GM18502 (cell line): ENCODE results near the gene UNCX.
"Not testable (repeated sequence)": the region's sequence is repeated elsewhere in the genome, so short reads cannot be mapped to it uniquely, and the experiment has no call there.

Experiments
- ATAC-seq: cut with Tn5 transposase; IDR thresholded peaks from one replicate; pipeline ENCODE4 v1.9.1; 2021; ENCODE audit warnings: mild to moderate bottlenecking; ENCODE audit not compliant: unreplicated experiment, poor library complexity

Gene UNCX

GRCh38 chr7:1212025-1212424 lies 20.6 kb upstream of the UNCX start:
- ATAC-seq: not testable (repeated sequence)

GRCh38 chr7:1214516-1214915 lies 18.2 kb upstream of the UNCX start:
- no peak for ATAC-seq

GRCh38 chr7:1218541-1219165 lies 14.0 kb upstream of the UNCX start:
- no peak for ATAC-seq

DNA sequence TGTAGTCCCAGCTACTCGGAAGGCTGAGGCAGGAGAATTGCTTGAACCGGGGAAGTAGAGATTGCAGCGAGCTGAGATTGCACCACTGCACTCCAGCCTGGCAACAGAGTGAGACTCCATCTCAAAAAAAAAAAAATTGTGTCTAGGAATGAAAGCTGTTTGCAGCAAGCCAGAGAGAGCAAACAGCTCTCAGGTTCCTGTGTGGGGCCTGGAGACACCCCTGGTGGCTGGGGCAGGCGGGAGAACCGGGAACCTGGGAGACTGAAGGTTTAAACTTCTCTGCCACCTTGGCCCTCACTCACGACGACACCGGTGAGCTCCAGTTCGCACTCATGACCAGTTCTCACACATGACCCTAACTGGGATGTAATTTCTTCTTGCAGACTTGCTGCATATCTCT lies 13.2 kb upstream of the UNCX start:
- no peak for ATAC-seq

- ATAC-seq: no peak
Measured at GRCh38 chr7:1220000-1220726, 12.5 kb upstream of the UNCX start.

DNA sequence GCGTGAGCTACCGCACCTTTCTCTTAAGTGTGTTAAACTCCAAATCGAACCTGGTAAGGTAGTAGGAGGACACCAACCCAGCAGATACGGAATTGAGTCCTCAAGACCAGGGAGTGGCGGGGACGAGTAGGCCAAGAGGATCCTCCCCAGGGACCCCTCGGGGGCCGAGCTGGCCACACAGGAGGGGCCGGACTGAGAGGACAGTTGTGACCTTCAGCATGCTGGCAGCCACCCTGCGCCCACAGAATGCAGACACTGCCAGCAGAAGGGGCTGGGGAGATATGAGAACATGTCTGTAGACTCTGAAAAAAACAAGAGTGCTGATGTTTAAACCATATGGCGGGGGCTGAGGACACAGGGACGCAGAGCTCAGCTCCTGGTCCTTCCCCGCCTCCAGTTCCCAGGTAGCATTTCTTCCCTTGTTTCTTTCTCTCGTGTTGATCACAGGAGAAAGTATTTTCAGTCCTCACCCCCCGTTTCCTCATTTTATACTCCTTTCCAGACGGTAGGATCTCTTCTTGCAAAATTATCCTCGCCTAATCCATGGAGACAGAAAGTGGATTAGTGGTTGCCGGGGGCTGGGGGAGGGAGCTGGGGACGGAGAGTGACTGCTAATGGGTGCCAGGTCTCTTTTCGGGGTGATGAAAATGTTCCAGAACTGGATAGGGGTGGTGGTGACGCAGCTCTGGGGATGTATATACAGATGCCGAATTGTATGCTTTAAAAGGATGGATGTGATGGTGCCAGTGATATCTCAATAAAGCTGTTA lies 11.5 kb upstream of the UNCX start:
- no peak for ATAC-seq

DNA sequence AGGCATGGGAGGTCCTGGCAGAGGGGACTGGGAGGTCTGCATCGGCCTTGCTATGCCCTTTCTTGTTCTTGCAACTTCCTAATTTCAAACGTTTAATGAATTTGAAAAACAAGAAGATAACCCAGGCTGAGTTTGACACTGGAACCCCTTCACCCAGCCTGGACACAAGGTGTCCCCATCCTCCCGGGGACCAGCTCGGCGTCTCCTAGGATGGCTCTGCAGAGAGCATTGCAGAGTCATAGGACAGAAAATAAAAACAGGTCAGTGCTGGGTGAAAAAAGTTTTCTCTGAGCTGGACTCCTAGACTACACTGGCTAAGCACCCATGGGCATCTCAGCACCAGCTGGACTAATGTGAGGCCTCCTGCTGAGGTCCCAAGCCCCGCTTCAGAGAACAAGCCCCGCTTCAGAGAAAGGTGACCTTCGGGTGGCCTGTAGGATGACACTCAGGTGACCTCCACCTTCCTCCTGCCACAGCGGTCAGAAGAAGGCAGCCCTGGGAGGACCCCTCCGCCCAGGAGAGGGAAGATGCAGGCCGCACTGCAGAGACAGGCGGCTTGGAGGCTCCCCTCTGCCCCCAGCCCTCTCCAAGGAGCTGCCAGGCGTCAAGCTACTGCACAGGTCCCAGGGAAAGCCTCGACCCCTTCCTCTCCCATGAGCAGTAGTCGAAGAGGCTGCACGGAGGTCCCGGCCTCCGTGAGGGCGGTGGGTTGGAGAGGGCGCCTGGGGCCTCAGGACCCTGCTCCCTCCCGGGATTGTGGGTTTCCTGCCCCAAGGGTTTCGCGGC lies 9.3 kb upstream of the UNCX start:
- no peak for ATAC-seq

DNA sequence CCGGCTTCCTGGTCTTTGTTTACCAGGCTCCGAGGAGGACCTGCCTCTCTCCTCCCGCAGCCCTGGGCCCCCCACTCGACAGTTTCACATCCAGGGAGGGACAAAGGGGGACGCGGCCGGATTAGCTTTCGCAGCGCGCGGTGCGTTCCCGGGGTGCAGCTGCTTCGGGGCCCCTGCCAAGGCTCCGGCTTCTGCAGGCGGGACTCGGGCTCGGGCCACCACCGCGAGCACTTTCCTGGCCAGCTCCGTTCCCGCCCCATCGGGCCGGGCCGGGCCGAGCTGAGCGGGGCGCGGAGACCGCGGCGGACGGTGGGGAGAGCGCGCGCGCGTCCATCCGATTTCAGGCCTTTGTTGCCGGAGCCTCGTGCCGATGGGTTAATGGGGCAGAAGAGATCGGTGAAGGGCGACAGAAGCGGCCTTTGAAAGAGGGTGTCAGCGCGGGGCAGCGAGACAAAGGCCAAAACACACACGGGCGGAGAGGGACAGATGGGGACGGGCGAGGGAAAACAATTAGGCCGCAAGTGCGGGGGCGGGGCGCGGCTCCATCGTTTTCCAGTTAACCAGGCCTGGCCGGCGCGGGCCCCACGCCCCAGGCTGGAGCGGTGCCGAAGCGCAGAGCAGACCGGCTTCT lies 8.5 kb upstream of the UNCX start:
- ATAC-seq: no peak

GRCh38 chr7:1225030-1225429 lies 7.6 kb upstream of the UNCX start:
- ATAC-seq: no peak

DNA sequence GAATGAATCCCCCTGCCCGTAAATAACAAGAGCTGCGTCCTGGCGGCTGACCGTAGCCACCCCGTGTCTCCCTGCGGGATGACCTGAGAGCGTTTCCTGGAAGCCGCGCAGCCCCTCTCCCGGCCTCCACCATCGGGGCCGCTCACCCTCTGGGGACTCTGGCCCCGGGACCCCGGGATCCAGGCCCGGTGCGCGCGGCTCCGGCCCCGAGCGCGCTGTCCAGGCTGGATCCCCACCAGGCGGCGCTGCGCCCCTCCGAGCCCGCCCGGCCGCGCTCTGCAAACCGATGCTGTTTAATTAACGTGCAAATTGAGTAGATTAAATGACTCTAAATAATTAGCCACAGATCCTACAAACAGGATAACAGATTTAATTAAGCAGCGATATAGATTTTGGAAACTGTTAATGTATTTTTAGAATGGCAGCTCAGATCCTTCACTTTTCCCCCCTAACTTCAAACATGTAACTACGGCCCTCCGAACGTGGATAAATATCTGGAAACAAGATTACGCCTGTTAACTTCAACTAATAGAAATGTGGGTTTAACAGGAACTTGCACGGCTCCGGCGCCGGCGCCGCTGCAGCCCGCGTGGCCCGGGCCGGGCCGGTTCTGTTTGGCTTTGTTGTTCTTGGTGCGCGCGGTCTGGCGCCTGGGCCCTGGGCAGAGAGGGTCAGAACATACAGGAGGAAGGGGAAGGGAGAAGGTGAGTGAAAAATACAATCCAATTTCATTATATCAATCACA lies 7.1 kb upstream of the UNCX start:
- ATAC-seq: no peak

GRCh38 chr7:1226186-1226901 lies 6.3 kb upstream of the UNCX start:
- no peak for ATAC-seq

GRCh38 chr7:1227071-1227804 lies 5.4 kb upstream of the UNCX start:
- ATAC-seq: no peak

DNA sequence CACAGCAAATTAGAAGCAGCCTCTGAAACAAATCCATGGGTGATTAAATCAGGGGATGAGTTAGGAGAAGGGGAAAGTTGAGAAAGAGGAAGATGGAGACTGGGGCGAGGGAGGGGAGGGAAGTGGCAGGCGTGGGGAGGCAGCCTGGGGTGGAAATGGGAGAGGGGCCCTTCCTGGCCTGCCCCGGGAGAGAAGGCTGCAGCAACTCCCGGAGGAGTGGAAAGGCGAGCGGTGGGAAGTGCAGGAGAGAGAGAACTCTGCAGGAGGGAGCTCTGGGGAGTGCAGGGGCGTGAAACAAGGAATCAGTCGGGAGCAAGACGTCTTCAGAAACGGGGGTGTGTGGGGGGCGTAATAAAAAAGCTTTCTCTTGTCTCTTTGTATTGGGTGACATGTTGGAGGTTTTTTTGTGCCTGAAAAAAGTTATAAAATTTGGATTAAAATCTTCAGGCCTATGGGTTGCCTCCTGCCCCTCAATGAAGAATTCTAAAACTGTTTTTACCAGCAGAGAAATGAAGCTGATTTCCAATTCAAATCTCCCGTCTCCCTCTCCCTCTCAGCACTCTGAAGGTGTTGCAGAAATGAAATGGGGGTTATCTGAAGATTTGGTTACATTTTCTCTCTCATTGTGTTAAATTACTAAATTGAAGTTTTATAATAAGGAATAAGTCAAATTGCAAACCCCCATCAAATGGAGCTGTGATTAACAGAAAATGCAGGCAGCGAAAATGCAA lies 4.7 kb upstream of the UNCX start:
- no peak for ATAC-seq

- ATAC-seq: no peak
Measured at GRCh38 chr7:1228545-1229201, 4.0 kb upstream of the UNCX start.

DNA sequence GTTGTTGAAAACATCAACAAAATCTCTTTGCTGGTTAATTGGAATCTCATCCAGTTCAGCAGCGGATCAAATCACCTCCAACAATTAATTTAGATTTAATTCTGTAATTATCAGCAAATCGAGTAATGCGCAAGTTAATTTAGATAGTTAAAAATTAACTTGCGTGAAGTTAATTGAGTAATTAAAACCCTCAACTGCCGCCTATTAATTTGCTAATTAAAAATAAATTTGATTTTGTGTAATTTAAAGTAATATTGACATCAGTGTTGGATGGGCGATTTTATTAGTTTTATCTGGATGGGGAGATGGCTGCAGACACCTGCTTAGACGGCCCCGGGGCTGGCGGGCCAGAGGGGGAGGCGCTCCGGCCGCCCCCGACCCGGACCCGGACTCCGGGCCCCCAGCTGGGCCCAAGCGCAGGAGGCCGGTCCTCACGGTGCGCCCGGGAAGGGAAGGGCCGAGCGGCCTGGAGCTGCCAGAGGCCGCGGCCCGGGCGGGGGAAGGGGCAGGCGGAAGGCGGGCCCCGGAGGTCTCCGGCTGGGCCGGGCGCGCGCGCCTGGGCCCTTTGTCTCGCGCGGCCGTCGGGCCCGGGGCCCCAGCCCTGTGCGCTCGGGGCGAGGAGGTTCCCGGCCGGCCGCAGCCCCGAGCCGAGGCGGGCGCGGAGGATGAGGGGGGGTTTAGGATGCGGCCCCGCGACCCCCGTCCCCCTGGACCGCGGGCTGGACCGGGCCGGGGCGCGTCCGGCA lies 3.3 kb upstream of the UNCX start:
- ATAC-seq: no peak

GRCh38 chr7:1229956-1230355 lies 2.7 kb upstream of the UNCX start:
- no peak for ATAC-seq
